BLaER1 (cell line): ENCODE data around the gene ZNF74.
A peak's percentile ranks its signal among the peaks of the same experiment; 100 is the strongest.
"Not testable (repeated sequence)": the region's sequence is repeated elsewhere in the genome, so short reads cannot be mapped to it uniquely, and the experiment has no call there.

Experiments used
- H3K27ac ChIP-seq: shearing (Covaris generic); formaldehyde crosslinking; 2 replicates; pipeline ENCODE4 v1.8.1; 2022
- H3K27me3 ChIP-seq: shearing (Covaris generic); formaldehyde crosslinking; 2 replicates; pipeline ENCODE4 v1.8.1; 2022
- H3K36me3 ChIP-seq: shearing (Covaris generic); formaldehyde crosslinking; 2 replicates; pipeline ENCODE4 v1.8.1; 2022
- H3K4me1 ChIP-seq: shearing (Covaris generic); formaldehyde crosslinking; 2 replicates; pipeline ENCODE4 v1.8.1; 2022
- H3K4me2 ChIP-seq: shearing (Covaris generic); formaldehyde crosslinking; 2 replicates; pipeline ENCODE4 v1.8.1; 2022
- H3K4me3 ChIP-seq: shearing (Covaris generic); formaldehyde crosslinking; 2 replicates; pipeline ENCODE4 v1.8.1; 2022
- H3K9ac ChIP-seq: shearing (Covaris generic); formaldehyde crosslinking; 2 replicates; pipeline ENCODE4 v1.8.1; 2022
- H3K9me3 ChIP-seq: shearing (Covaris generic); formaldehyde crosslinking; 2 replicates; pipeline ENCODE4 v1.8.1; 2022
- H4K20me1 ChIP-seq: shearing (Covaris generic); formaldehyde crosslinking; 2 replicates; pipeline ENCODE4 v1.8.1; 2022
- Cebpa-rat ChIP-seq: shearing (Covaris generic); IDR thresholded peaks from 2 replicates; pipeline ENCODE4 v1.8.1; 2022

The ZNF74 gene

DNA sequence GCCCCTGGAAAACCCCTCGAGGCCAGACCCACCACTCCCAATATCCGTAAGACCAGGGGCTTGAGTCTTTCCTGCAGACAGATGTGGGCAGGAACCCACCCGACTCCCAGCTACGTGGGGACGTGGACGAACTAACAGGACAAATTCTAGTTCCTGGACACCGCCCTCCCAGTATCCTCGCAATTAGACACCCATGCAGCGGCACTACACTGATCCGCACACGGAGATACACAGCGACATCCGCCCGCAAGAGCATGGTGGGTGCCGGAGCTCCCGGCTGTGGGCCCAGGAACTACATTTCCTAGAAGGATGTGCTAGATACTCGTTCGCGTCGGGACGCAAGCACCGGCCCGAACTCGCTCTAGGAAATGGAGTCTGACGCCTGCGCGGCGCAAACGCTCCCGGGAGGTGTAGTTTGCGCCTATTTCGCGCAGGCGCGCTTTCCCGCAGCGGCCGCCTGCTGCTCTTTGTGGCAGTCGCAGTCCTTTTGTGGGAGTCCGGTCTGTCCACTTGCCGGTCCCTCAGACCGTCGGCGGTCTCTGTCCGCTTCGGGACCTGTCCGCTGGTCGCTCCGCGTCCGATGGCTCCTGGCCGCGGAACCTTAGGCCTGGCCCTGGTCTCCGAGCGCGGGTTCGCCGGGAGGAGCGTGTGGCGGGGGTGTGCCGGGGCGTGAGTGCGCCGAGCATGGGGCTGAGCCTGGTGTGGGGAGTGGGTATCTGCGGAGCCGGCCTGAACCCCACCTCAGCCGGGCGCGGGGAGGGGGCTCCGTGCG lies at the start of gene ZNF74:
TSS of gene ZNF74 (plus strand) at position 447 of the 772 bp plus-strand sequence. CDS start 478 bp downstream, outside the sequence.
- H4K20me1 ChIP-seq: peaks cover 45% of the 10 kb centered on the region
- H3K9ac ChIP-seq: peak within 1 kb of the TSS; percentile 93
- no peak for TF ChIP-seq Cebpa-rat
- H3K9me3 ChIP-seq: peaks cover 7% of the 10 kb centered on the region
- H3K4me1 ChIP-seq: peaks cover 38% of the 10 kb centered on the region
- peak within 1 kb of the TSS; percentile 91 for H3K27ac ChIP-seq
- peak within 1 kb of the TSS; percentile 98 for H3K4me2 ChIP-seq
- no peaks in the 10 kb centered on the region for H3K36me3 ChIP-seq
- H3K27me3 ChIP-seq: no peaks in the 10 kb centered on the region
- H3K4me3 ChIP-seq: peak within 1 kb of the TSS; percentile 87

- H3K4me2 ChIP-seq, H3K9ac ChIP-seq, H3K4me3 ChIP-seq: not testable (repeated sequence)
These were observed 47.4 kb upstream of the ZNF74 start for GRCh38 chr22:20346553-20346952.

GRCh38 chr22:20352536-20352935 lies 41.4 kb upstream of the ZNF74 start:
- H3K36me3 ChIP-seq, H3K9ac ChIP-seq: not testable (repeated sequence)
- peak overlapping the region; percentile 24; the same call in 1 of the 2 replicates for H3K4me2 ChIP-seq

More at GRCh38 chr22:20346553-20346952, 47.4 kb upstream of the ZNF74 start:
- not testable (repeated sequence) for H3K9me3 ChIP-seq, H3K27ac ChIP-seq, H4K20me1 ChIP-seq, H3K36me3 ChIP-seq, H3K4me1 ChIP-seq, H3K27me3 ChIP-seq

DNA sequence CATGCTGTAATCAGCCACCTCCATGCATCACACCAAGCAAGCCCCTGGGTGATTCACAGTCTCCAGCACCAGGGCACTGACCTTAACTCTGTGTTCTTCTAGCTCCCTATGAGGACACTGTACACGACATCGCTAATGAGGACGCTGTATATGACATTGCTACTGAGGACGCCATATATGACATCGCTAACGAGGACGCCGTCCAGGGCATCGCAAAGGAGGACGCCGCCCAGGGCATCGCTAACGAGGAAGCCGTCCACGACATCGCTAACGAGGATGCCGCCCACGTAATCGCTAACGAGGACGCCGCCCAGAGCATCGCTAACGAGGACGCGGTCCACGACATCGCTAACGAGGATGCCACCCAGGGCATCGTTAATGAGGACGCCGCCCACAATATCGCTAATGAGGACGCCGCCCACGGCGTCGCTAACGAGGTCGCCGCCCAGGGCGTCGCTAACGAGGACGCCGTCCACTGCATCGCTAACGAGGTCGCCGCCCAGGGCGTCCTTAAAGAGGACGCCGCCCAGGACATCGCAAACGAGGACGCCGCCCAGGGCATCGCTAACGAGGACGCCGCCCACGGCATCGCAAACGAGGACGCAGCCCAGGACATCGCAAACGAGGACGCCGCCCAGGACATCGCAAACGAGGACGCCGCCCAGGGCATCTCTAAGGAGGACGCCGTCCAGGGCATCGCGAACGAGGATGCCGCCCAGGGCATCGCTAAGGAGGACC lies 39.5 kb upstream of the ZNF74 start:
- no peak overlapping the region for H3K27ac ChIP-seq
- peaks cover 5% of the 10 kb centered on the region; the same call in 1 of the 2 replicates for H3K4me1 ChIP-seq
- no peaks in the 10 kb centered on the region for H4K20me1 ChIP-seq
- H3K4me2 ChIP-seq: no peak overlapping the region
- H3K9ac ChIP-seq: no peak overlapping the region
- TF ChIP-seq Cebpa-rat: no peak
- no peaks in the 10 kb centered on the region for H3K27me3 ChIP-seq
- no peak overlapping the region for H3K4me3 ChIP-seq
- no peaks in the 10 kb centered on the region for H3K36me3 ChIP-seq
- H3K9me3 ChIP-seq: peaks cover 51% of the 10 kb centered on the region

More at GRCh38 chr22:20352536-20352935, 41.4 kb upstream of the ZNF74 start:
- H3K27ac ChIP-seq, H4K20me1 ChIP-seq, H3K27me3 ChIP-seq, H3K4me3 ChIP-seq, H3K4me1 ChIP-seq: not testable (repeated sequence)
- peaks cover 34% of the 10 kb centered on the region for H3K9me3 ChIP-seq

DNA sequence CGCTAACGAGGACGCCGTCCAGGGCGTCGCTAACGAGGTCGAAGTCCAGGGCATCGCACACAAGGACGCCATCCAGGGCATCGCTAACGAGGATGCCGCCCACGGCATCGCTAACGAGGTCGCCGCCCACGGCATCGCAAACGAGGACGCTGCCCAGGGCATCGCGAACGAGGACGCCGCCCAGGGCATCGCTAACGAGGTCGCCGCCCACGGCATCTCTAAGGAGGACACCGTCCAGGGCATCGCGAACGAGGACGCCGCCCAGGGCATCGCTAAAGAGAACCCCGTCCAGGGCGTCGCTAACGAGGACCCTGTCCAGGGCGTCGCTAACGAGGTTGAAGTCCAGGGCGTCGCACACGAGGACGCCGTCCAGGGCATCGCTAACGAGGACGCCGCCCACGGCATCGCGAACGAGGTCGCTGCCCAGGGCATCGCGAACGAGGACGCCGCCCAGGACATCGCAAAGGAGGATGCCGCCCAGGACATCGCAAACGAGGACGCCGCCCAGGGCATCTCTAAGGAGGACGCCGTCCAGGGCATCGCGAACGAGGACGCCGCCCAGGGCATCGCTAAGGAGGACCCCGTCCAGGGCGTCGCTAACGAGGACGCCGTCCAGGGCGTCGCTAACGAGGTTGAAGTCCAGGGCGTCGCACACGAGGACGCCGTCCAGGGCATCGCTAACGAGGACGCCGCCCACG lies 37.9 kb upstream of the ZNF74 start:
- not testable (repeated sequence) for H3K4me3 ChIP-seq, H3K27ac ChIP-seq, H3K36me3 ChIP-seq, H3K9ac ChIP-seq, H3K27me3 ChIP-seq, H3K4me2 ChIP-seq, H3K4me1 ChIP-seq, H4K20me1 ChIP-seq
- peaks cover 64% of the 10 kb centered on the region for H3K9me3 ChIP-seq

DNA sequence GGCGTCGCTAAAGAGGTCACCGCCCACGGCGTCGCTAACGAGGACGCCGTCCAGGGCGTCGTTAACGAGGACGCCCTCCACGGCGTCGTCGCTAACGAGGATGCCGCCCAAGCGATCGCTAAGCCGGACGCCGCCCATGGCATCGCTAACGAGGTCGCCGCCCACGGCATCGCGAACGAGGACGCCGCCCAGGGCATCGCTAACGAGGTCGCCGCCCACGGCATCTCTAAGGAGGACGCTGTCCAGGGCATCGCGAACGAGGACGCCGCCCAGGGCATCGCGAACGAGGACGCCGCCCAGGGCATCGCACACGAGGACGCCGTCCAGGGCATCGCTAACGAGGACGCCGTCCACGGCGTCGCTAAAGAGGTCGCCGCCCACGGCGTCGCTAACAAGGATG lies 37.0 kb upstream of the ZNF74 start:
- not testable (repeated sequence) for H3K4me1 ChIP-seq

DNA sequence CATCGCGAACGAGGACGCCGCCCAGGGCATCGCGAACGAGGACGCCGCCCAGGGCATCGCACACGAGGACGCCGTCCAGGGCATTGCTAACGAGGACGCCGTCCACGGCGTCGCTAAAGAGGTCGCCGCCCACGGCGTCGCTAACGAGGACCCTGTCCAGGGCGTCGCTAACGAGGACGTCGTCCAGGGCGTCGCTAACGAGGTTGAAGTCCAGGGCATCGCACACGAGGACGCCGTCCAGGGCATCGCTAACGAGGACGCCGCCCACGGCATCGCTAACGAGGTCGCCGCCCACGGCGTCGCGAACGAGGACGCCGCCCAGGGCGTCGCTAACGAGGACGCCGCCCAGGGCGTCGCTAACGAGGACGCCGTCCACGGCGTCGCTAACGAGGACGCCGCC lies 36.0 kb upstream of the ZNF74 start:
- not testable (repeated sequence) for H3K27me3 ChIP-seq, H3K27ac ChIP-seq, H3K4me1 ChIP-seq, H3K9ac ChIP-seq, H3K4me2 ChIP-seq, H3K36me3 ChIP-seq, H4K20me1 ChIP-seq, H3K4me3 ChIP-seq
- peaks cover 73% of the 10 kb centered on the region for H3K9me3 ChIP-seq

More for the DNA sequence above, 37.0 kb upstream of the ZNF74 start:
- H4K20me1 ChIP-seq, H3K4me2 ChIP-seq, H3K27ac ChIP-seq, H3K27me3 ChIP-seq, H3K4me3 ChIP-seq, H3K36me3 ChIP-seq, H3K9ac ChIP-seq: not testable (repeated sequence)
- H3K9me3 ChIP-seq: peaks cover 72% of the 10 kb centered on the region

DNA sequence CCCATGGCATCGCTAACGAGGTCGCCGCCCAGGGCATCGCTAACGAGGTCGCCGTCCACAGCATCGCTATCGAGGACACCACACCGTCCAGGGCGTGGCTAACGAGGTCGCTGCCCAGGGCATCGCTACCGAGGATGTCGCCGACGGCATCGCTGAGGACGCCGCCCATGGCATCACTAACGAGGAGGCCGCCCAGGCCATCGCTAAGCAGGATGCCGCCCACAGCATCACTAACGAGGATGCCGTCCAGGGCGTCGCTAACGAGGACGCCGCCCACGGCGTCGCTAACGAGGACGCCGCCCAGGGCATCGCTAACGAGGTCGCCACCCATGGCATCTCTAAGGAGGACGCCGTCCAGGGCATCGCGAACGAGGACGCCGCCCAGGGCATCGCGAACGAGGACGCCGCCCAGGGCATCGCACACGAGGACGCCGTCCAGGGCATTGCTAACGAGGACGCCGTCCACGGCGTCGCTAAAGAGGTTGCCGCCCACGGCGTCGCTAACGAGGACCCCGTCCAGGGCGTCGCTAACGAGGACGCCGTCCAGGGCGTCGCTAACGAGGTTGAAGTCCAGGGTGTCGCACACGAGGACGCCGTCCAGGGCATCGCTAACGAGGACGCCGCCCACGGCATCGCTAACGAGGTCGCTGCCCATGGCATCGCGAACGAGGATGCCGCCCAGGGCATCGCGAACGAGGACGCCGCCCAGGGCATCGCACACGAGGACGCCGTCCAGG lies 35.3 kb upstream of the ZNF74 start:
- not testable (repeated sequence) for H3K9ac ChIP-seq, H3K4me2 ChIP-seq, H3K27me3 ChIP-seq, H4K20me1 ChIP-seq, H3K27ac ChIP-seq, H3K36me3 ChIP-seq, H3K4me3 ChIP-seq
- Histone ChIP-seq H3K9me3 (peaks cover 73% of the 10 kb centered on the region), H3K4me1 (peaks cover 12% of the 10 kb centered on the region)

- not testable (repeated sequence) for H3K36me3 ChIP-seq, H3K4me3 ChIP-seq, H3K4me2 ChIP-seq, H3K27ac ChIP-seq, H3K9ac ChIP-seq, H3K27me3 ChIP-seq, H4K20me1 ChIP-seq
- Histone ChIP-seq H3K9me3 (peaks cover 60% of the 10 kb centered on the region), H3K4me1 (peaks cover 28% of the 10 kb centered on the region)
These were observed 33.7 kb upstream of the ZNF74 start for GRCh38 chr22:20360261-20360660.

DNA sequence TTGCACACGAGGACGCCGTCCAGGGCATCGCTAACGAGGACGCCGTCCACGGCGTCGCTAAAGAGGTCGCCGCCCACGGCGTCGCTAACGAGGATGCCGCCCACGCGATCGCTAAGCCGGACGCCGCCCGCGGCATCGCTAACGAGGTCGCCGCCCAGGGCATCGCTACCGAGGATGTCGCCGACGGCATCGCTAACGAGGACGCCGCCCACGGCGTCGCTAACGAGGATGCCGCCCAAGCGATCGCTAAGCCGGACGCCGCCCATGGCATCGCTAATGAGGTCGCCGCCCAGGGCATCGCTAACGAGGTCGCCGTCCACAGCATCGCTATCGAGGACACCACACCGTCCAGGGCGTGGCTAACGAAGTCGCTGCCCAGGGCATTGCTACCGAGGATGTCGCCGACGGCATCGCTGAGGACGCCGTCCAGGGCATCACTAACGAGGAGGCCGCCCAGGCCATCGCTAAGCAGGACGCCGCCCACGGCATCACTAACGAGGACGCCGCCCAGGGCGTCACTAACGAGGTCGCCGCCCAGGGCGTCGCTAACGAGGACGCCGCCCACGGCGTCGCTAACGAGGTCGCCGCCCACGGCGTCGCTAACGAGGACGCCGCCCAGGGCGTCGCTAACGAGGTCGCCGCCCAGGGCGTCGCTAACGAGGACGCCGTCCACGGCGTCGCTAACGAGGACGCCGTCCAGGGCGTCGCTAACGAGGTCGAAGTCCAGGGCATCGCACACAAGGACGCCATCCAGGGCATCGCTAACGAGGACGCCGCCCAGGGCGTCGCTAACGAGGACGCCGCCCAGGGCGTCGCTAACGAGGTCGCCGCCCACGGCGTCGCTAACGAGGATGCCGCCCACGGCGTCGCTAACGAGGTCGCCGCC lies 32.8 kb upstream of the ZNF74 start:
- H3K4me2 ChIP-seq, H3K4me3 ChIP-seq, H4K20me1 ChIP-seq, H3K36me3 ChIP-seq, H3K27me3 ChIP-seq, H3K27ac ChIP-seq, H3K9ac ChIP-seq: not testable (repeated sequence)
- Histone ChIP-seq H3K9me3 (peaks cover 52% of the 10 kb centered on the region), H3K4me1 (peaks cover 28% of the 10 kb centered on the region)

GRCh38 chr22:20361752-20362229 lies 32.2 kb upstream of the ZNF74 start:
- Histone ChIP-seq H3K4me1 (peaks cover 28% of the 10 kb centered on the region), H3K9me3 (peaks cover 45% of the 10 kb centered on the region)
- H4K20me1 ChIP-seq, H3K36me3 ChIP-seq, H3K4me2 ChIP-seq, H3K9ac ChIP-seq, H3K4me3 ChIP-seq, H3K27me3 ChIP-seq, H3K27ac ChIP-seq: not testable (repeated sequence)

DNA sequence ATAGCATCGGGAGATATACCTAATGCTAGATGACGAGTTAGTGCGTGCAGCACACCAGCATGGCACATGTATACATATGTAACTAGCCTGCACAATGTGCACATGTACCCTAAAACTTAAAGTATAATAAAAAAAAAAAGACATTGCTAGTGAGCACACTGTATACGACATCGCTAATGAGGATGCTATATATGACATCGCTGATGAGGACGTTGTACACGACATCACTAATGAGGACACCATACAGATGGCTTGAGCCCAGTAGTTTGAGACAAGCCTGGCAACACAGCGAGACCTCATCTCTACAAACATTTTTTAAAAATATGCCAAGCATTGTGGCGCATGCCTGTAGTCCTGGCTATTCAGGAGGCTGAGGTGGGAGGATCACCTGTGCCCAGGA lies 31.5 kb upstream of the ZNF74 start:
- not testable (repeated sequence) for H3K4me2 ChIP-seq, H3K9ac ChIP-seq, H3K4me3 ChIP-seq, H3K27ac ChIP-seq, H4K20me1 ChIP-seq, H3K27me3 ChIP-seq, H3K36me3 ChIP-seq
- peaks cover 28% of the 10 kb centered on the region for H3K4me1 ChIP-seq
- peaks cover 40% of the 10 kb centered on the region for H3K9me3 ChIP-seq
